GM12878 (cell line): ENCODE measurements around the gene SMIM28. TPM values are rescaled to one million over a fixed set of nuclear protein-coding genes. Genes with fewer than 3 reads are reported as not detected.

Experiments used
- BCL11A ChIP-seq: IDR thresholded peaks from 2 replicates; pipeline ENCODE4 v1.6.1; 2011; ENCODE audit warnings: low read depth, low read length
- CBFB ChIP-seq: IDR thresholded peaks from 2 replicates; pipeline ENCODE4 v1.6.1; 2016; ENCODE audit warnings: antibody characterized with exemption, low read depth
- EED ChIP-seq: sonication (generic); IDR thresholded peaks from 2 replicates; pipeline ENCODE4 v1.6.1; 2016; ENCODE audit warnings: antibody characterized with exemption, low read depth
- HDAC2 ChIP-seq: fragments of 200-600 bp; sonication (generic); IDR thresholded peaks from 2 replicates; pipeline ENCODE4 v1.6.1; 2017
- RAD51 ChIP-seq: fragments of 450-650 bp; IDR thresholded peaks from 2 replicates; pipeline ENCODE4 v1.6.1; 2016; ENCODE audit warnings: moderate library complexity, mild to moderate bottlenecking, inconsistent platforms
- RCOR1 ChIP-seq: conservative IDR thresholded peaks from 2 replicates; pipeline ENCODE4 v1.6.1; 2012; ENCODE audit warnings: low read depth, low read length, improper control_type of control experiment
- SP1 ChIP-seq: IDR thresholded peaks from one replicate; pipeline ENCODE4 v1.6.1; 2011; ENCODE audit warnings: low read depth, low read length
- polyA plus RNA-seq, 11 experiments: library from polyadenylated mRNA; depleted of rRNA in 4 of 11; unstranded in 6 of 11; stranded (reverse) in 5 of 11; fragments of >200 nt; fragmentation: Nextera tagmentation in 4 of 11; fragmentation: Illumina TruSeq in 1 of 11; extraction: Ambion mirVana in 4 of 11; extraction: Trizol in 1 of 11; gene quantifications; 1 replicate in 1 of 11; 2 replicates in 10 of 11; pipeline versions ENCODE4 v1.2.1 to v1.2.3, GENCODE V29; 2011 to 2016; ENCODE audit warnings: inconsistent platforms in 2 of 11, missing spikeins in 2 of 11, low read depth in 1 of 11
- total RNA-seq, 4 experiments: library from RNA; depleted of rRNA in 3 of 4; stranded (reverse); fragments of >200 nt in 3 of 4; fragmentation: Illumina TruSeq in 1 of 4; extraction: Trizol in 1 of 4; gene quantifications; 2 replicates each; pipeline versions ENCODE4 v1.2.1 to v1.2.3, GENCODE V29; 2013 to 2021
- TF ChIP-seq, protein P1 (sequence below): fragments of 450-650 bp; IDR thresholded peaks from 2 replicates; pipeline ENCODE4 v1.6.1; 2017; ENCODE audit warnings: mild to moderate bottlenecking
- TF ChIP-seq, protein P2 (sequence below): fragments of 450-650 bp; IDR thresholded peaks from 2 replicates; pipeline ENCODE4 v1.6.1; 2017; ENCODE audit warnings: mild to moderate bottlenecking, moderate library complexity

Gene SMIM28
- total and polyA plus RNA-seq, 10 of the 15 experiments (the other 5 are each of a cell fraction or from before 2014, with no cell fraction given): not detected

DNA sequence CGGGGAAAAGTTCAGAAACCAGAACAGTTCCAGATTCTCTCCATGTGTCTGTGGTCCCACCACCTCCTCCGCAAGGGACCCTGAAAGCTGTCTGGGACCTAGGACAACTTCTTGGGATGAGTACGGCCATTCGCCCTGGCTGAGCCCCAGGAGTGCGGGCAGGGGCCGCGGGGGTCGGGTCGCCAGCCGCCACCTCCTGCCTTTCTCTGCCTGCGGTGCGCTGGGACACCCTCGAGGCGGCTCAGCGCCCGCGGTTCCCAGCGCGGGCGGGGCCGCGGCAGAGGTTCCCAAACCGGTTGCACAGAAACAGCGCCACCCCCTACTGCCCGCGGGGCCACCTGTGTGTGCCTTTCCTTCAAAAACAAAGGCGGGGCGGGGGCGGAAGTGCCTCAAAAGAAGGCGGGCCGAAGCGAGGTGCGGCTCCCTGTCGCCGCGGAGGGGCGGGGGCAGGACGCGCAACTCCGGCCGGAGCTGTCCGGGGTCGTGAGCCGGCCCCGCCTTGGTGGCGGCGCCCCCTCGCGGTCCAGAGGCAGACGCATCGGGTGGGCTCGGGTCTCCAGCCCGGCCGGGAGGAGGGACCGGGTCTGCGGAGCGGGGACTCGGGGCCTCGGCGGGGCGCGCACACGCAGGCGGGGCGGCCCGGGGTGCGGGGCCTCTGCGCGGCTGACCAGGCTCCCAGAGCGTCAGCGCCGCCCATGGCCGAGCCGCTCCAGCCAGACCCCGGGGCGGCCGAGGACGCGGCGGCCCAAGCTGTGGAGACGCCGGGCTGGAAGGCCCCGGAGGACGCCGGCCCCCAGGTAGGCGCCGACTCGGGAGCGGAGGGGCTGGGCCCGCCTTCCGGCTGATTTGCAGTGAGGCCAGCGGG, 26.3 kb downstream of the SMIM28 start, which contains the start of gene HEBP2 (continued):
- TF ChIP-seq RCOR1 (0 out of 2 replicates have a peak, but pooled peaks have one; percentile 52), RAD51 (no peak), EED (no peak; the same call in 1 of the 2 replicates), SP1 (no peak), BCL11A (no peak), CBFB (no peak), HDAC2 (no peak)
- TF ChIP-seq, protein P1, sequence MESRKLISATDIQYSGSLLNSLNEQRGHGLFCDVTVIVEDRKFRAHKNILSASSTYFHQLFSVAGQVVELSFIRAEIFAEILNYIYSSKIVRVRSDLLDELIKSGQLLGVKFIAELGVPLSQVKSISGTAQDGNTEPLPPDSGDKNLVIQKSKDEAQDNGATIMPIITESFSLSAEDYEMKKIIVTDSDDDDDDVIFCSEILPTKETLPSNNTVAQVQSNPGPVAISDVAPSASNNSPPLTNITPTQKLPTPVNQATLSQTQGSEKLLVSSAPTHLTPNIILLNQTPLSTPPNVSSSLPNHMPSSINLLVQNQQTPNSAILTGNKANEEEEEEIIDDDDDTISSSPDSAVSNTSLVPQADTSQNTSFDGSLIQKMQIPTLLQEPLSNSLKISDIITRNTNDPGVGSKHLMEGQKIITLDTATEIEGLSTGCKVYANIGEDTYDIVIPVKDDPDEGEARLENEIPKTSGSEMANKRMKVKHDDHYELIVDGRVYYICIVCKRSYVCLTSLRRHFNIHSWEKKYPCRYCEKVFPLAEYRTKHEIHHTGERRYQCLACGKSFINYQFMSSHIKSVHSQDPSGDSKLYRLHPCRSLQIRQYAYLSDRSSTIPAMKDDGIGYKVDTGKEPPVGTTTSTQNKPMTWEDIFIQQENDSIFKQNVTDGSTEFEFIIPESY: no peak
- TF ChIP-seq, protein P2, sequence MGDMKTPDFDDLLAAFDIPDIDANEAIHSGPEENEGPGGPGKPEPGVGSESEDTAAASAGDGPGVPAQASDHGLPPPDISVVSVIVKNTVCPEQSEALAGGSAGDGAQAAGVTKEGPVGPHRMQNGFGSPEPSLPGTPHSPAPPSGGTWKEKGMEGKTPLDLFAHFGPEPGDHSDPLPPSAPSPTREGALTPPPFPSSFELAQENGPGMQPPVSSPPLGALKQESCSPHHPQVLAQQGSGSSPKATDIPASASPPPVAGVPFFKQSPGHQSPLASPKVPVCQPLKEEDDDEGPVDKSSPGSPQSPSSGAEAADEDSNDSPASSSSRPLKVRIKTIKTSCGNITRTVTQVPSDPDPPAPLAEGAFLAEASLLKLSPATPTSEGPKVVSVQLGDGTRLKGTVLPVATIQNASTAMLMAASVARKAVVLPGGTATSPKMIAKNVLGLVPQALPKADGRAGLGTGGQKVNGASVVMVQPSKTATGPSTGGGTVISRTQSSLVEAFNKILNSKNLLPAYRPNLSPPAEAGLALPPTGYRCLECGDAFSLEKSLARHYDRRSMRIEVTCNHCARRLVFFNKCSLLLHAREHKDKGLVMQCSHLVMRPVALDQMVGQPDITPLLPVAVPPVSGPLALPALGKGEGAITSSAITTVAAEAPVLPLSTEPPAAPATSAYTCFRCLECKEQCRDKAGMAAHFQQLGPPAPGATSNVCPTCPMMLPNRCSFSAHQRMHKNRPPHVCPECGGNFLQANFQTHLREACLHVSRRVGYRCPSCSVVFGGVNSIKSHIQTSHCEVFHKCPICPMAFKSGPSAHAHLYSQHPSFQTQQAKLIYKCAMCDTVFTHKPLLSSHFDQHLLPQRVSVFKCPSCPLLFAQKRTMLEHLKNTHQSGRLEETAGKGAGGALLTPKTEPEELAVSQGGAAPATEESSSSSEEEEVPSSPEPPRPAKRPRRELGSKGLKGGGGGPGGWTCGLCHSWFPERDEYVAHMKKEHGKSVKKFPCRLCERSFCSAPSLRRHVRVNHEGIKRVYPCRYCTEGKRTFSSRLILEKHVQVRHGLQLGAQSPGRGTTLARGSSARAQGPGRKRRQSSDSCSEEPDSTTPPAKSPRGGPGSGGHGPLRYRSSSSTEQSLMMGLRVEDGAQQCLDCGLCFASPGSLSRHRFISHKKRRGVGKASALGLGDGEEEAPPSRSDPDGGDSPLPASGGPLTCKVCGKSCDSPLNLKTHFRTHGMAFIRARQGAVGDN: peak; percentile 52
